ENCODE measurements around the gene ARID4A. TPM values are rescaled to one million over a fixed set of nuclear protein-coding genes. Genes with fewer than 3 reads are reported as not detected.

The ARID4A gene, protein sequence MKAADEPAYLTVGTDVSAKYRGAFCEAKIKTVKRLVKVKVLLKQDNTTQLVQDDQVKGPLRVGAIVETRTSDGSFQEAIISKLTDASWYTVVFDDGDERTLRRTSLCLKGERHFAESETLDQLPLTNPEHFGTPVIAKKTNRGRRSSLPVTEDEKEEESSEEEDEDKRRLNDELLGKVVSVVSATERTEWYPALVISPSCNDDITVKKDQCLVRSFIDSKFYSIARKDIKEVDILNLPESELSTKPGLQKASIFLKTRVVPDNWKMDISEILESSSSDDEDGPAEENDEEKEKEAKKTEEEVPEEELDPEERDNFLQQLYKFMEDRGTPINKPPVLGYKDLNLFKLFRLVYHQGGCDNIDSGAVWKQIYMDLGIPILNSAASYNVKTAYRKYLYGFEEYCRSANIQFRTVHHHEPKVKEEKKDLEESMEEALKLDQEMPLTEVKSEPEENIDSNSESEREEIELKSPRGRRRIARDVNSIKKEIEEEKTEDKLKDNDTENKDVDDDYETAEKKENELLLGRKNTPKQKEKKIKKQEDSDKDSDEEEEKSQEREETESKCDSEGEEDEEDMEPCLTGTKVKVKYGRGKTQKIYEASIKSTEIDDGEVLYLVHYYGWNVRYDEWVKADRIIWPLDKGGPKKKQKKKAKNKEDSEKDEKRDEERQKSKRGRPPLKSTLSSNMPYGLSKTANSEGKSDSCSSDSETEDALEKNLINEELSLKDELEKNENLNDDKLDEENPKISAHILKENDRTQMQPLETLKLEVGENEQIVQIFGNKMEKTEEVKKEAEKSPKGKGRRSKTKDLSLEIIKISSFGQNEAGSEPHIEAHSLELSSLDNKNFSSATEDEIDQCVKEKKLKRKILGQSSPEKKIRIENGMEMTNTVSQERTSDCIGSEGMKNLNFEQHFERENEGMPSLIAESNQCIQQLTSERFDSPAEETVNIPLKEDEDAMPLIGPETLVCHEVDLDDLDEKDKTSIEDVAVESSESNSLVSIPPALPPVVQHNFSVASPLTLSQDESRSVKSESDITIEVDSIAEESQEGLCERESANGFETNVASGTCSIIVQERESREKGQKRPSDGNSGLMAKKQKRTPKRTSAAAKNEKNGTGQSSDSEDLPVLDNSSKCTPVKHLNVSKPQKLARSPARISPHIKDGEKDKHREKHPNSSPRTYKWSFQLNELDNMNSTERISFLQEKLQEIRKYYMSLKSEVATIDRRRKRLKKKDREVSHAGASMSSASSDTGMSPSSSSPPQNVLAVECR
- 22.1 TPM for total RNA-seq (2013)
- polyA plus RNA-seq (10 to 100 TPM in 2 of 3 donors, 1 to 10 TPM in 1; 6.5 to 13.2 (median 10.5) TPM), polyA minus RNA-seq (9.0 and 10.1 TPM in 2 replicates), total RNA-seq (22.8 to 86.5 (median 67.4) reads per million in 11 experiments)

- no peaks in the 10 kb centered on the region for H3K9me3 ChIP-seq (replicated peaks in 1 of 2; ENCODE audit: control insufficient read depth in 1 of 2, insufficient read depth in 1 of 2, low read length in 2 of 2)
- peaks cover 29 to 44% of the 10 kb centered on the region in 2 donors for H3K36me3 Mint-ChIP-seq
- peaks cover 36 to 51% of the 10 kb centered on the region in 2 donors for H3K36me3 ChIP-seq (replicated peaks in 1 of 2; ENCODE audit: control insufficient read depth in 1 of 2, insufficient read depth in 2 of 2, low read length in 2 of 2)
- peak within 1 kb of the TSS; percentile 86 to 97 (median 95) for H3K4me3 ChIP-seq (replicated peaks in 1 of 3; ENCODE audit: low read depth in 2 of 3, low read length in 3 of 3)
- no peaks in the 10 kb centered on the region for H3K27me3 ChIP-seq (ENCODE audit: control insufficient read depth in 2 of 2, insufficient read depth in 2 of 2, low read length in 2 of 2)
- no peaks in the 10 kb centered on the region for H3K27me3 Mint-ChIP-seq (ENCODE audit: low read depth in 3 of 3)
- H4K20me1 ChIP-seq (ENCODE audit: insufficient read depth, low read length) = peaks cover 82% of the 10 kb centered on the region
- peak within 1 kb of the TSS; percentile 93 for H3K4me2 ChIP-seq (replicated peaks; ENCODE audit: extremely low read depth, low read length, poor library complexity, severe bottlenecking)
- H3K4me1 Mint-ChIP-seq = peaks cover 32% of the 10 kb centered on the region
- H3K9ac ChIP-seq (ENCODE audit: insufficient read depth, low read length, poor library complexity, severe bottlenecking) = peak within 1 kb of the TSS; percentile 86
- TF ChIP-seq, protein P1, sequence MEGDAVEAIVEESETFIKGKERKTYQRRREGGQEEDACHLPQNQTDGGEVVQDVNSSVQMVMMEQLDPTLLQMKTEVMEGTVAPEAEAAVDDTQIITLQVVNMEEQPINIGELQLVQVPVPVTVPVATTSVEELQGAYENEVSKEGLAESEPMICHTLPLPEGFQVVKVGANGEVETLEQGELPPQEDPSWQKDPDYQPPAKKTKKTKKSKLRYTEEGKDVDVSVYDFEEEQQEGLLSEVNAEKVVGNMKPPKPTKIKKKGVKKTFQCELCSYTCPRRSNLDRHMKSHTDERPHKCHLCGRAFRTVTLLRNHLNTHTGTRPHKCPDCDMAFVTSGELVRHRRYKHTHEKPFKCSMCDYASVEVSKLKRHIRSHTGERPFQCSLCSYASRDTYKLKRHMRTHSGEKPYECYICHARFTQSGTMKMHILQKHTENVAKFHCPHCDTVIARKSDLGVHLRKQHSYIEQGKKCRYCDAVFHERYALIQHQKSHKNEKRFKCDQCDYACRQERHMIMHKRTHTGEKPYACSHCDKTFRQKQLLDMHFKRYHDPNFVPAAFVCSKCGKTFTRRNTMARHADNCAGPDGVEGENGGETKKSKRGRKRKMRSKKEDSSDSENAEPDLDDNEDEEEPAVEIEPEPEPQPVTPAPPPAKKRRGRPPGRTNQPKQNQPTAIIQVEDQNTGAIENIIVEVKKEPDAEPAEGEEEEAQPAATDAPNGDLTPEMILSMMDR (IDR thresholded peaks at IDR 0.05) = no peak
- peaks cover 90% of the 10 kb centered on the region for H3K79me2 ChIP-seq (ENCODE audit: insufficient read depth, low read length)
- under 1% methylated on average over 69 of the region's 79 CpGs for WGBS (ENCODE audit: insufficient coverage)
- peaks cover 0 to 1% (median 0%) of the 10 kb centered on the region in 7 donors for H3K9me3 Mint-ChIP-seq
- peak in 2 of 3 donors; percentile 38 to 46 for DNase-seq
- H3K27ac ChIP-seq (ENCODE audit: low read depth in 1 of 2, low read length in 2 of 2) = peak within 1 kb of the TSS; percentile 90
- peak within 1 kb of the TSS in 4 of 7 donors; percentile 84 to 97 (median 92) for H3K27ac Mint-ChIP-seq
- intact Hi-C loops (cut with micrococcal nuclease) = loop anchor here (2.0 to 10.0 kb wide), 3 partner anchors 54 to 126 kb away; partner anchors contain the start of genes PSMA3 (in 2 of the 2), KIAA0586 (in 1 of the 2) and TIMM9 (in 1 of the 2)
- H3K4me3 Mint-ChIP-seq = peak within 1 kb of the TSS in 1 of 2 donors; percentile 99
- H2AFZ ChIP-seq (ENCODE audit: insufficient read depth, low read depth, low read length, poor library complexity, severe bottlenecking) = peak within 1 kb of the TSS; percentile 88
- peaks cover 14 to 32% of the 10 kb centered on the region in 2 donors for H3K4me1 ChIP-seq (ENCODE audit: control insufficient read depth in 1 of 2, insufficient read depth in 2 of 2, low read length in 2 of 2)
These were observed at the start of gene ARID4A for GRCh38 chr14:58298477-58299400. TSS of gene ARID4A (plus strand) at chr14:58298555. CDS start at chr14:58299855, 1,300 bp downstream.

Measured in CD14-positive monocyte (primary cell).